ENCODE measurements around the gene HTR3B.

- TF ChIP-seq, protein P1, sequence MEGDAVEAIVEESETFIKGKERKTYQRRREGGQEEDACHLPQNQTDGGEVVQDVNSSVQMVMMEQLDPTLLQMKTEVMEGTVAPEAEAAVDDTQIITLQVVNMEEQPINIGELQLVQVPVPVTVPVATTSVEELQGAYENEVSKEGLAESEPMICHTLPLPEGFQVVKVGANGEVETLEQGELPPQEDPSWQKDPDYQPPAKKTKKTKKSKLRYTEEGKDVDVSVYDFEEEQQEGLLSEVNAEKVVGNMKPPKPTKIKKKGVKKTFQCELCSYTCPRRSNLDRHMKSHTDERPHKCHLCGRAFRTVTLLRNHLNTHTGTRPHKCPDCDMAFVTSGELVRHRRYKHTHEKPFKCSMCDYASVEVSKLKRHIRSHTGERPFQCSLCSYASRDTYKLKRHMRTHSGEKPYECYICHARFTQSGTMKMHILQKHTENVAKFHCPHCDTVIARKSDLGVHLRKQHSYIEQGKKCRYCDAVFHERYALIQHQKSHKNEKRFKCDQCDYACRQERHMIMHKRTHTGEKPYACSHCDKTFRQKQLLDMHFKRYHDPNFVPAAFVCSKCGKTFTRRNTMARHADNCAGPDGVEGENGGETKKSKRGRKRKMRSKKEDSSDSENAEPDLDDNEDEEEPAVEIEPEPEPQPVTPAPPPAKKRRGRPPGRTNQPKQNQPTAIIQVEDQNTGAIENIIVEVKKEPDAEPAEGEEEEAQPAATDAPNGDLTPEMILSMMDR (IDR thresholded peaks at IDR 0.05) = no peak
- TF ChIP-seq POLR2A (IDR thresholded peaks at IDR 0.05) = no peak
These were observed 30.2 kb downstream of the HTR3B start for GRCh38 chr11:113934761-113935160.

Data from thyroid gland (tissue), 4 donors.